A549 (cell line): ENCODE data around the gene NFIA. TPM values are rescaled to one million over a fixed set of nuclear protein-coding genes. Genes with fewer than 3 reads are reported as not detected.

Experiments
- ATAC-seq, 2 experiments: fragments of 200-7000 bp in 1 of 2; fragments of >200 bp in 1 of 2; cut with Nextera tagmentation in 1 of 2; cut with Tn5 transposase in 1 of 2; 3 replicates each; pipeline versions ENCODE4 v1.8.0 to v1.9.1; 2018 to 2020; ENCODE audit warnings: mild to moderate bottlenecking in 1 of 2, moderate library complexity in 1 of 2
- CTCF ChIA-PET: fragments of 300-600 bp; sonication (Branson Sonifier 250); formaldehyde crosslinking; extraction: SDS; loops from one replicate; lab custom pipeline; 2021; ENCODE audit warnings: antibody characterized with exemption, inconsistent platforms; lab: Yijun Ruan, JAX
- POLR2A ChIA-PET: fragments of 350-600 bp; formaldehyde crosslinking; extraction: SDS; loops from one replicate; lab custom pipeline; 2021; ENCODE audit warnings: antibody characterized with exemption, inconsistent platforms; lab: Yijun Ruan, JAX
- DNase-seq, 2 experiments: peaks; one replicate each; pipeline versions ENCODE4 v3.0.0 to v3.0.0-alpha.2; 2011 to 2016; ENCODE audit warnings: low read depth in 1 of 2, low spot score in 1 of 2
- FAIRE-seq: peaks from 2 replicates; lab custom pipeline; 2011; peaks lifted over from hg19 to GRCh38; lab: Jason Lieb, UNC
- H3K27ac ChIP-seq, 2 experiments: fragments of >200 bp; sonication (Bioruptor Twin); formaldehyde crosslinking; 3 replicates each; pipeline ENCODE4 v1.5.1; 2016 to 2017
- H3K4me1 ChIP-seq: fragments of >200 bp; sonication (Bioruptor Twin); formaldehyde crosslinking; 3 replicates; pipeline ENCODE4 v1.6.1; 2016
- H3K4me2 ChIP-seq: fragments of >200 bp; sonication (Bioruptor Twin); formaldehyde crosslinking; 3 replicates; pipeline ENCODE4 v1.6.1; 2016
- H3K4me3 ChIP-seq: fragments of >200 bp; sonication (Bioruptor Twin); formaldehyde crosslinking; 3 replicates; pipeline ENCODE4 v1.5.1; 2016
- H3K9me3 ChIP-seq: fragments of >200 bp; sonication (Bioruptor Twin); formaldehyde crosslinking; 3 replicates; pipeline ENCODE4 v1.6.1; 2016
- ATOH8 ChIP-seq: fragments of 250-450 bp; sonication (Bioruptor Pico); IDR thresholded peaks from 2 replicates; pipeline ENCODE4 v1.5.0; 2020; ENCODE audit warnings: low read depth, mild to moderate bottlenecking, moderate library complexity
- BCL3 ChIP-seq: fragments of >200 bp; sonication (Bioruptor Twin); formaldehyde crosslinking; IDR thresholded peaks from 3 replicates; pipeline ENCODE4 v1.6.1; 2016
- CEBPB ChIP-seq, 2 experiments: fragments of >200 bp in 1 of 2; sonication (Bioruptor Twin) in 1 of 2; formaldehyde crosslinking in 1 of 2; IDR thresholded peaks; 2 replicates each; pipeline ENCODE4 v1.6.1; 2012 to 2016
- EHMT2 ChIP-seq: fragments of 200-600 bp; sonication (generic); IDR thresholded peaks from 2 replicates; pipeline ENCODE4 v1.6.1; 2016; ENCODE audit warnings: antibody characterized with exemption, low read depth, mild to moderate bottlenecking, moderate library complexity
- EP300 ChIP-seq, 2 experiments: fragments of >200 bp; sonication (Bioruptor Twin); formaldehyde crosslinking; IDR thresholded peaks; 2 replicates in 1 of 2; 3 replicates in 1 of 2; pipeline ENCODE4 v1.6.1; 2016 to 2017
- ESRRA ChIP-seq: fragments of 150-350 bp; IDR thresholded peaks from 2 replicates; pipeline ENCODE4 v1.6.1; 2014; ENCODE audit warnings: mild to moderate bottlenecking, low read length, borderline replicate concordance
- FOXS1 ChIP-seq: fragments of 250-450 bp; sonication (Bioruptor Pico); IDR thresholded peaks from 2 replicates; pipeline ENCODE4 v1.5.0; 2020; ENCODE audit warnings: mild to moderate bottlenecking, moderate library complexity
- HMGXB4 ChIP-seq: fragments of 250-450 bp; sonication (Bioruptor Pico); IDR thresholded peaks from 2 replicates; pipeline ENCODE4 v1.5.0; 2021; ENCODE audit warnings: mild to moderate bottlenecking, moderate library complexity, borderline replicate concordance
- HOXB5 ChIP-seq: fragments of 250-450 bp; sonication (Bioruptor Pico); IDR thresholded peaks from 2 replicates; pipeline ENCODE4 v1.5.0; 2020; ENCODE audit warnings: mild to moderate bottlenecking, moderate library complexity
- JUNB ChIP-seq: fragments of >200 bp; sonication (Bioruptor Twin); formaldehyde crosslinking; IDR thresholded peaks from 2 replicates; pipeline ENCODE4 v1.6.1; 2016
- KDM5A ChIP-seq: fragments of 200-600 bp; sonication (generic); IDR thresholded peaks from 2 replicates; pipeline ENCODE4 v1.6.1; 2016; ENCODE audit warnings: antibody characterized with exemption, mild to moderate bottlenecking
- MAZ ChIP-seq: fragments of 150-350 bp; IDR thresholded peaks from 2 replicates; pipeline ENCODE4 v1.6.1; 2014; ENCODE audit warnings: antibody characterized with exemption, low read depth, low read length, borderline replicate concordance
- MYC ChIP-seq: IDR thresholded peaks from 2 replicates; pipeline ENCODE4 v1.6.1; 2012; ENCODE audit warnings: mild to moderate bottlenecking, inconsistent platforms, low read length, improper control_type of control experiment, borderline replicate concordance
- NPAS2 ChIP-seq: fragments of 250-450 bp; sonication (Bioruptor Pico); IDR thresholded peaks from 2 replicates; pipeline ENCODE4 v1.8.0; 2022; ENCODE audit warnings: mild to moderate bottlenecking, moderate library complexity, borderline replicate concordance
- NR3C1 ChIP-seq: fragments of >200 bp; sonication (Bioruptor Twin); formaldehyde crosslinking; IDR thresholded peaks from 3 replicates; pipeline ENCODE4 v1.6.1; 2017
- PBX3 ChIP-seq: IDR thresholded peaks from 2 replicates; pipeline ENCODE4 v1.6.1; 2012
- POLR2A ChIP-seq: IDR thresholded peaks from 2 replicates; pipeline ENCODE4 v1.6.1; 2012; ENCODE audit warnings: mild to moderate bottlenecking, low read length
- RAD21 ChIP-seq, 2 experiments: fragments of >200 bp in 1 of 2; sonication (Bioruptor Twin) in 1 of 2; formaldehyde crosslinking in 1 of 2; IDR thresholded peaks in 1 of 2; conservative IDR thresholded peaks in 1 of 2; 2 replicates in 1 of 2; 3 replicates in 1 of 2; pipeline ENCODE4 v1.6.1; 2012 to 2018; ENCODE audit warnings: inconsistent platforms in 1 of 2
- RFX5 ChIP-seq: fragments of 450-650 bp; IDR thresholded peaks from 2 replicates; pipeline ENCODE4 v1.7.1; 2014; ENCODE audit warnings: antibody characterized with exemption, mild to moderate bottlenecking, moderate library complexity
- RNF2 ChIP-seq: fragments of 200-600 bp; sonication (generic); IDR thresholded peaks from 2 replicates; pipeline ENCODE4 v1.6.1; 2016; ENCODE audit warnings: low read depth, mild to moderate bottlenecking, antibody characterized with exemption, moderate library complexity, borderline replicate concordance
- TFCP2L1 ChIP-seq: fragments of 250-450 bp; sonication (Bioruptor Pico); IDR thresholded peaks from 2 replicates; pipeline ENCODE4 v1.5.0; 2021; ENCODE audit warnings: mild to moderate bottlenecking
- ZFP36 ChIP-seq: fragments of 450-650 bp; IDR thresholded peaks from 2 replicates; pipeline ENCODE4 v1.6.1; 2014; ENCODE audit warnings: borderline replicate concordance; ENCODE audit not compliant: partially characterized antibody
- ZNF302 ChIP-seq: fragments of 250-450 bp; sonication (Bioruptor Pico); IDR thresholded peaks from 2 replicates; pipeline ENCODE4 v1.9.0; 2021; ENCODE audit warnings: inconsistent platforms, mild to moderate bottlenecking, moderate library complexity
- ZSCAN20 ChIP-seq: fragments of 250-450 bp; sonication (Bioruptor Pico); IDR thresholded peaks from 2 replicates; pipeline ENCODE4 v1.8.0; 2022; ENCODE audit warnings: mild to moderate bottlenecking, moderate library complexity
- WGBS: methylation state at CpG from one replicate; pipeline ENCODE4 v1.1.6; 2017; ENCODE audit errors: missing lambda C conversion rate; 5-methylcytosine and 5-hydroxymethylcytosine counted together
- polyA plus RNA-seq, 4 experiments: library from polyadenylated mRNA; depleted of rRNA in 3 of 4; stranded (reverse); fragments of >200 nt; fragmentation: RNase III in 1 of 4; extraction: RNeasy Plus Mini Kit Qiagen cat#74134 plus additional on column Dnase treatment in 1 of 4; gene quantifications; 2 replicates in 3 of 4; 3 replicates in 1 of 4; pipeline ENCODE4 v1.2.3, GENCODE V29; 2011 to 2017
- TF ChIP-seq, protein P1 (sequence below): fragments of >200 bp; sonication (Bioruptor Twin); formaldehyde crosslinking; IDR thresholded peaks from 2 replicates; pipeline ENCODE4 v1.6.1; 2016
- TF ChIP-seq, protein P2 (sequence below): fragments of >200 bp; sonication (Bioruptor Twin); formaldehyde crosslinking; IDR thresholded peaks from 3 replicates; pipeline ENCODE4 v1.5.1; 2016
- TF ChIP-seq, protein P3 (sequence below): fragments of 450-650 bp; IDR thresholded peaks from 2 replicates; pipeline ENCODE4 v1.6.1; 2014; ENCODE audit warnings: antibody characterized with exemption

NFIA gene
- polyA plus RNA-seq, 2 of the 4 experiments (the other 2 are of a cell fraction), result 6.5 to 25.8 TPM

GRCh38 chr1:61326713-61327112 lies 244.4 kb downstream of the NFIA start:
- ChIA-PET CTCF (no interaction called here), POLR2A (no interaction called here)
- no peak overlapping the region for H3K27ac ChIP-seq
- FAIRE-seq (no peak), ATAC-seq (no peak), DNase-seq (no peak)
- TF ChIP-seq RFX5 (no peak), EHMT2 (no peak), MAZ (no peak), NR3C1 (no peak), EP300 (IDR thresholded peaks at IDR 0.05) (no peak), FOXS1 (CRISPR knock-in tag) (no peak), NPAS2 (CRISPR knock-in tag) (no peak), ATOH8 (no peak), ESRRA (no peak), KDM5A (no peak), ZNF302 (CRISPR knock-in tag) (no peak), POLR2A (no peak)
- TF ChIP-seq, protein P1, sequence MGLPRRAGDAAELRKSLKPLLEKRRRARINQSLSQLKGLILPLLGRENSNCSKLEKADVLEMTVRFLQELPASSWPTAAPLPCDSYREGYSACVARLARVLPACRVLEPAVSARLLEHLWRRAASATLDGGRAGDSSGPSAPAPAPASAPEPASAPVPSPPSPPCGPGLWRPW, result no peak
- TF ChIP-seq, protein P2, sequence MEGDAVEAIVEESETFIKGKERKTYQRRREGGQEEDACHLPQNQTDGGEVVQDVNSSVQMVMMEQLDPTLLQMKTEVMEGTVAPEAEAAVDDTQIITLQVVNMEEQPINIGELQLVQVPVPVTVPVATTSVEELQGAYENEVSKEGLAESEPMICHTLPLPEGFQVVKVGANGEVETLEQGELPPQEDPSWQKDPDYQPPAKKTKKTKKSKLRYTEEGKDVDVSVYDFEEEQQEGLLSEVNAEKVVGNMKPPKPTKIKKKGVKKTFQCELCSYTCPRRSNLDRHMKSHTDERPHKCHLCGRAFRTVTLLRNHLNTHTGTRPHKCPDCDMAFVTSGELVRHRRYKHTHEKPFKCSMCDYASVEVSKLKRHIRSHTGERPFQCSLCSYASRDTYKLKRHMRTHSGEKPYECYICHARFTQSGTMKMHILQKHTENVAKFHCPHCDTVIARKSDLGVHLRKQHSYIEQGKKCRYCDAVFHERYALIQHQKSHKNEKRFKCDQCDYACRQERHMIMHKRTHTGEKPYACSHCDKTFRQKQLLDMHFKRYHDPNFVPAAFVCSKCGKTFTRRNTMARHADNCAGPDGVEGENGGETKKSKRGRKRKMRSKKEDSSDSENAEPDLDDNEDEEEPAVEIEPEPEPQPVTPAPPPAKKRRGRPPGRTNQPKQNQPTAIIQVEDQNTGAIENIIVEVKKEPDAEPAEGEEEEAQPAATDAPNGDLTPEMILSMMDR, result no peak
- H3K4me1 ChIP-seq, result peaks cover 37% of the 10 kb centered on the region
- no peak overlapping the region for H3K4me2 ChIP-seq
- H3K9me3 ChIP-seq, result no peaks in the 10 kb centered on the region
- H3K4me3 ChIP-seq, result no peak overlapping the region
- 61% methylated on average over 2 of the region's 2 CpGs for WGBS

- no peak overlapping the region for H3K4me3 ChIP-seq
- H3K4me1 ChIP-seq, result peaks cover 32% of the 10 kb centered on the region
- CTCF ChIA-PET, result no interaction called here
- H3K9me3 ChIP-seq, result no peaks in the 10 kb centered on the region
- H3K27ac ChIP-seq, result no peak overlapping the region
- no peak for ATAC-seq
- TF ChIP-seq RNF2 (no peak), RAD21 (conservative IDR thresholded peaks at IDR 0.05 in 1 of 2, IDR thresholded peaks at IDR 0.05 in 1 of 2) (no peak), MYC (no peak), ZNF302 (CRISPR knock-in tag) (no peak), ATOH8 (no peak), CEBPB (IDR thresholded peaks at IDR 0.05) (no peak), HMGXB4 (no peak), HOXB5 (CRISPR knock-in tag) (no peak), PBX3 (no peak), BCL3 (no peak), ZSCAN20 (CRISPR knock-in tag) (no peak), JUNB (no peak), ZFP36 (no peak), FOXS1 (CRISPR knock-in tag) (no peak), POLR2A (no peak), TFCP2L1 (CRISPR knock-in tag) (no peak)
- TF ChIP-seq, protein P1, result no peak
- TF ChIP-seq, protein P3, sequence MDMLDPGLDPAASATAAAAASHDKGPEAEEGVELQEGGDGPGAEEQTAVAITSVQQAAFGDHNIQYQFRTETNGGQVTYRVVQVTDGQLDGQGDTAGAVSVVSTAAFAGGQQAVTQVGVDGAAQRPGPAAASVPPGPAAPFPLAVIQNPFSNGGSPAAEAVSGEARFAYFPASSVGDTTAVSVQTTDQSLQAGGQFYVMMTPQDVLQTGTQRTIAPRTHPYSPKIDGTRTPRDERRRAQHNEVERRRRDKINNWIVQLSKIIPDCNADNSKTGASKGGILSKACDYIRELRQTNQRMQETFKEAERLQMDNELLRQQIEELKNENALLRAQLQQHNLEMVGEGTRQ, result no peak
- POLR2A ChIA-PET, result no interaction called here
- 93% methylated on average over 5 of the region's 5 CpGs for WGBS
- FAIRE-seq, result no peak
- DNase-seq, result no peak
- no peak overlapping the region for H3K4me2 ChIP-seq
These were observed 245.1 kb downstream of the NFIA start for GRCh38 chr1:61327436-61327835.
